ENCODE data around the gene CNTN1. TPM values are rescaled to one million over a fixed set of nuclear protein-coding genes. Genes with fewer than 3 reads are reported as not detected.

Gene CNTN1
- total and polyA plus RNA-seq, 2 of the 8 experiments (the other 6 are each of a cell fraction or from before 2014, with no cell fraction given), result 7.2 to 21.8 TPM

DNA sequence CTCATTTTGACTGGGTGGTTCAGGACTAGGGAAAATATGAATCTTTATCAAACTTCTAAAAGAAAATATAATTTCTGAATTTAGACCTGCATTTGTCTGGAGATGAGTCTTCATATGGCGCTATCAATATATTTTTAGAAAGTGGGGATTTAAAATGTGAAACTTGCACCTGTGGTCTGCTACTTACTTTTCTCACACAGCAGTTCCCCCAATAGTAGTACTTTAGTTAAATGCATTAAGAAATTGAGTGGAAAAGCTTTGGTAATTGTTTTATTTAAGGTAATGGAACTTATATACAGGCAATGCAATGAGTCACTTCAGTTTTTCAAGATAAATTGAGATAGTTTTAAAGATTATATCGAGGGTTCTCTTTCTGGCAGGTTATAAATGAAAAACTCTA is 91.9 kb downstream of the CNTN1 start:
- no peaks in the 10 kb centered on the region for H3K23me2 ChIP-seq (ENCODE audit: low read depth, low read length)
- CTCF ChIA-PET (ENCODE audit: partially characterized antibody), result no interaction called here
- H3K79me1 ChIP-seq (ENCODE audit: low read depth, low read length), result no peaks in the 10 kb centered on the region
- H3K14ac ChIP-seq (ENCODE audit: insufficient read length), result no peak overlapping the region
- H2AK5ac ChIP-seq (ENCODE audit: low read depth, low read length), result no peak overlapping the region
- no peak overlapping the region for H3K27ac ChIP-seq (ENCODE audit: low read depth, low read length)
- H3K4me3 ChIP-seq (ENCODE audit: extremely low read depth in 1 of 4, insufficient read depth in 2 of 4, low read depth in 3 of 4, low read length in 4 of 4), result no peak overlapping the region
- H2BK12ac ChIP-seq (ENCODE audit: low read depth, low read length), result no peak overlapping the region
- no peak overlapping the region for H3K4me2 ChIP-seq (ENCODE audit: insufficient read depth in 1 of 2, low read depth in 2 of 2, low read length in 2 of 2)
- no peaks in the 10 kb centered on the region for H3K36me3 ChIP-seq (ENCODE audit: control insufficient read depth in 2 of 4, insufficient read depth in 4 of 4, low read length in 3 of 4)
- H3K4ac ChIP-seq (replicated peaks; ENCODE audit: insufficient read length, low read depth, low read length), result no peak overlapping the region
- H3K4me1 ChIP-seq (replicated peaks in 1 of 4; ENCODE audit: control insufficient read depth in 3 of 4, insufficient read depth in 4 of 4, low read length in 3 of 4), result peaks cover 0 to 5% (median 1%) of the 10 kb centered on the region in 4 experiments; a peak in 1 of 7 replicates
- no peak overlapping the region for H3K18ac ChIP-seq (ENCODE audit: extremely low read depth, low read length)
- no peak overlapping the region for H3K23ac ChIP-seq (ENCODE audit: insufficient read length)
- H4K5ac ChIP-seq (ENCODE audit: insufficient read length, low read depth, low read length), result no peak overlapping the region
- no peak overlapping the region for H2BK120ac ChIP-seq (replicated peaks; ENCODE audit: low read depth, low read length)
- H2BK5ac ChIP-seq (ENCODE audit: low read depth, low read length), result no peak overlapping the region
- no peak for FAIRE-seq
- POLR2A ChIA-PET (ENCODE audit: partially characterized antibody), result no interaction called here
- 96% methylated on average over 2 of the region's 2 CpGs; no CpG with 5 or more reads in 1 of the 2 experiments for WGBS, 2 experiments (ENCODE audit: extremely low coverage in 1 of 2, insufficient coverage in 1 of 2, insufficient read length in 1 of 2, insufficient replicate concordance in 2 of 2, low coverage in 1 of 2, low lambda C conversion rate in 2 of 2, missing lambda C conversion rate in 1 of 2)
- H3K56ac ChIP-seq (replicated peaks; ENCODE audit: insufficient read length, low read depth, low read length), result no peak overlapping the region
- DNase-seq (ENCODE audit: low read depth in 1 of 2, low spot score in 2 of 2), result no peak
- no peaks in the 10 kb centered on the region for H3K79me2 ChIP-seq (ENCODE audit: control insufficient read depth in 1 of 2, insufficient read depth in 2 of 2, low read length in 2 of 2)
- no peaks in the 10 kb centered on the region for H4K20me1 ChIP-seq (replicated peaks in 1 of 2; ENCODE audit: control insufficient read depth in 1 of 2, insufficient read depth in 2 of 2, low read length in 2 of 2)
- H2BK15ac ChIP-seq (ENCODE audit: low read length), result no peak overlapping the region
- no peaks in the 10 kb centered on the region; a peak in 1 of 7 replicates for H3K27me3 ChIP-seq (replicated peaks in 1 of 4; ENCODE audit: control insufficient read depth in 3 of 4, extremely low read depth in 1 of 4, insufficient read depth in 3 of 4, low read length in 3 of 4)
- no peak overlapping the region for H2BK20ac ChIP-seq (ENCODE audit: low read length)
- no peak overlapping the region for H2AFZ ChIP-seq (ENCODE audit: low read length)
- no peaks in the 10 kb centered on the region for H3K9me3 ChIP-seq (ENCODE audit: insufficient read depth in 2 of 2, low read depth in 1 of 2, low read length in 1 of 2)
- H4K91ac ChIP-seq (replicated peaks; ENCODE audit: insufficient read length, low read length), result no peak overlapping the region
- H3K9ac ChIP-seq (replicated peaks in 1 of 4; ENCODE audit: extremely low read depth in 1 of 4, low read depth in 3 of 4, low read length in 3 of 4), result no peak overlapping the region
- H4K8ac ChIP-seq (ENCODE audit: extremely low read depth, insufficient read depth, low read length), result no peak overlapping the region
- TF ChIP-seq ASH2L (IDR thresholded peaks at IDR 0.05; ENCODE audit: low read length) (no peak), CEBPB (IDR thresholded peaks at IDR 0.05; ENCODE audit: low read depth, low read length) (no peak), RXRA (IDR thresholded peaks at IDR 0.05; ENCODE audit: insufficient read depth, low read depth, low read length) (no peak), EZH2 (IDR thresholded peaks at IDR 0.05; ENCODE audit: low read depth, low read length, severe bottlenecking) (no peak), GABPA (IDR thresholded peaks at IDR 0.05; ENCODE audit: borderline replicate concordance, insufficient read depth, low read length) (no peak), CHD2 (IDR thresholded peaks at IDR 0.05; ENCODE audit: low read length) (no peak), ZNF274 (IDR thresholded peaks at IDR 0.05; ENCODE audit: borderline replicate concordance, extremely low read depth, low read length) (no peak), MAFK (IDR thresholded peaks at IDR 0.05; ENCODE audit: low read depth, low read length) (no peak), JUN (IDR thresholded peaks at IDR 0.05; ENCODE audit: low read depth, low read length) (no peak), BCL11A (IDR thresholded peaks at IDR 0.05; ENCODE audit: low read depth in 2 of 2, low read length in 2 of 2) (no peak), NRF1 (IDR thresholded peaks at IDR 0.05; ENCODE audit: low read depth, low read length) (no peak), SIRT6 (IDR thresholded peaks at IDR 0.05; ENCODE audit: low read length) (no peak), TBP (IDR thresholded peaks at IDR 0.05; ENCODE audit: low read depth, low read length) (no peak), SAP30 (IDR thresholded peaks at IDR 0.05; ENCODE audit: insufficient read depth, insufficient replicate concordance, low read length) (no peak)

Data from H1 (cell line).